ENCODE data around the gene WDPCP. TPM values are rescaled to one million over a fixed set of nuclear protein-coding genes. Genes with fewer than 3 reads are reported as not detected.
A peak's percentile ranks its signal among the peaks of the same experiment; 100 is the strongest.
"Not testable (repeated sequence)": the region's sequence is repeated elsewhere in the genome, so short reads cannot be mapped to it uniquely, and the experiment has no call there.

The WDPCP gene
- total and polyA plus RNA-seq, 7 experiments from 2014 or later: 4.8 to 19.2 (median 15.6) TPM

GRCh38 chr2:63557819-63558218 lies 30.5 kb downstream of the WDPCP start:
- peak in 2 of 9 donors; percentile 6 to 20 for DNase-seq
- H3K27me3 Mint-ChIP-seq, ATAC-seq: not testable (repeated sequence)

GRCh38 chr2:63555931-63556330 lies 32.3 kb downstream of the WDPCP start:
- H3K27ac Mint-ChIP-seq: no peak overlapping the region
- Histone ChIP-seq H3K27ac (ENCODE audit: low read depth, low read length) (no peak overlapping the region), H3K27me3 (ENCODE audit: control insufficient read depth in 2 of 2, insufficient read depth in 2 of 2, low read length in 2 of 2) (no peaks in the 10 kb centered on the region), H3K9me3 (ENCODE audit: control insufficient read depth in 2 of 3, low read length in 3 of 3) (no peaks in the 10 kb centered on the region), H3K36me3 (ENCODE audit: control insufficient read depth in 2 of 3, insufficient read depth in 3 of 3, low read length in 3 of 3) (peaks cover 0 to 7% (median 0%) of the 10 kb centered on the region in 3 experiments), H3K4me3 (ENCODE audit: low read length) (no peak overlapping the region), H3K4me1 (ENCODE audit: control insufficient read depth in 2 of 2, insufficient read depth in 2 of 2, low read length in 2 of 2) (no peaks in the 10 kb centered on the region)
- peaks cover 11 to 50% (median 38%) of the 10 kb centered on the region in 11 donors for H3K9me3 Mint-ChIP-seq
- H3K4me1 Mint-ChIP-seq: peaks cover 6 to 21% (median 11%) of the 10 kb centered on the region in 7 donors
- H3K27me3 Mint-ChIP-seq: no peaks in the 10 kb centered on the region
- peaks cover 12 to 66% (median 48%) of the 10 kb centered on the region in 5 donors for H3K36me3 Mint-ChIP-seq
- intact Hi-C loops (cut with micrococcal nuclease): no loop called here
- no peak for DNase-seq
- POLR2A ChIA-PET: interaction anchor here (0.7 kb wide), 1 partner anchor 1440 kb away, joined by 3 read pairs; no protein-coding TSS in a partner anchor
- no peak overlapping the region for H3K4me3 Mint-ChIP-seq
- no peak for ATAC-seq
- CTCF ChIA-PET: no interaction called here

More at GRCh38 chr2:63557819-63558218, 30.5 kb downstream of the WDPCP start:
- H3K36me3 Mint-ChIP-seq: peaks cover 18 to 72% (median 57%) of the 10 kb centered on the region in 5 donors
- H3K9me3 ChIP-seq (ENCODE audit: control insufficient read depth in 2 of 3, low read length in 3 of 3); POLR2A ChIA-PET; H3K4me1 ChIP-seq (ENCODE audit: control insufficient read depth in 2 of 2, insufficient read depth in 2 of 2, low read length in 2 of 2); H3K4me3 ChIP-seq (ENCODE audit: low read length); H3K27ac ChIP-seq (ENCODE audit: low read depth, low read length); H3K36me3 ChIP-seq (ENCODE audit: control insufficient read depth in 2 of 3, insufficient read depth in 3 of 3, low read length in 3 of 3); H3K27me3 ChIP-seq (ENCODE audit: control insufficient read depth in 2 of 2, insufficient read depth in 2 of 2, low read length in 2 of 2); CTCF ChIA-PET; intact Hi-C loops (cut with micrococcal nuclease): not testable (repeated sequence)
- H3K27ac Mint-ChIP-seq: peak overlapping the region in 1 of 9 donors; percentile 4
- peaks cover 10 to 60% (median 46%) of the 10 kb centered on the region in 11 donors for H3K9me3 Mint-ChIP-seq
- peak overlapping the region in 5 of 10 donors; percentile 0 to 37 (median 8) for H3K4me3 Mint-ChIP-seq
- H3K4me1 Mint-ChIP-seq: peaks cover 4 to 21% (median 11%) of the 10 kb centered on the region in 7 donors

GRCh38 chr2:63555299-63555698 lies 33.0 kb downstream of the WDPCP start:
- no peak overlapping the region for H3K27ac ChIP-seq (ENCODE audit: low read depth, low read length)
- intact Hi-C loops (cut with micrococcal nuclease): no loop called here
- H3K27me3 ChIP-seq (ENCODE audit: control insufficient read depth in 2 of 2, insufficient read depth in 2 of 2, low read length in 2 of 2): no peaks in the 10 kb centered on the region
- Mint-ChIP-seq H3K27me3 (no peaks in the 10 kb centered on the region), H3K36me3 (peaks cover 9 to 61% (median 42%) of the 10 kb centered on the region in 5 donors), H3K9me3 (peaks cover 9 to 43% (median 33%) of the 10 kb centered on the region in 11 donors), H3K4me1 (peaks cover 6 to 21% (median 11%) of the 10 kb centered on the region in 7 donors), H3K27ac (no peak overlapping the region), H3K4me3 (no peak overlapping the region)
- H3K4me1 ChIP-seq (ENCODE audit: control insufficient read depth in 2 of 2, insufficient read depth in 2 of 2, low read length in 2 of 2): no peaks in the 10 kb centered on the region
- POLR2A ChIA-PET: interaction anchor here (0.7 kb wide), 1 partner anchor 1441 kb away, joined by 3 read pairs; no protein-coding TSS in a partner anchor
- ATAC-seq: no peak
- peaks cover 0 to 7% (median 0%) of the 10 kb centered on the region in 3 experiments for H3K36me3 ChIP-seq (ENCODE audit: control insufficient read depth in 2 of 3, insufficient read depth in 3 of 3, low read length in 3 of 3)
- no peak overlapping the region for H3K4me3 ChIP-seq (ENCODE audit: low read length)
- CTCF ChIA-PET: no interaction called here
- H3K9me3 ChIP-seq (ENCODE audit: control insufficient read depth in 2 of 3, low read length in 3 of 3): no peaks in the 10 kb centered on the region
- no peak for DNase-seq

GRCh38 chr2:63553049-63553448 lies 35.2 kb downstream of the WDPCP start:
- Mint-ChIP-seq H3K4me3 (no peak overlapping the region), H3K27me3 (no peaks in the 10 kb centered on the region), H3K27ac (no peak overlapping the region), H3K9me3 (peaks cover 8 to 30% (median 20%) of the 10 kb centered on the region in 11 donors), H3K4me1 (peaks cover 6 to 18% (median 12%) of the 10 kb centered on the region in 7 donors), H3K36me3 (peaks cover 5 to 53% (median 38%) of the 10 kb centered on the region in 5 donors)
- intact Hi-C loops (cut with micrococcal nuclease): no loop called here
- Histone ChIP-seq H3K4me3 (ENCODE audit: low read length) (no peak overlapping the region), H3K4me1 (ENCODE audit: control insufficient read depth in 2 of 2, insufficient read depth in 2 of 2, low read length in 2 of 2) (no peaks in the 10 kb centered on the region), H3K27me3 (ENCODE audit: control insufficient read depth in 2 of 2, insufficient read depth in 2 of 2, low read length in 2 of 2) (no peaks in the 10 kb centered on the region), H3K27ac (ENCODE audit: low read depth, low read length) (no peak overlapping the region), H3K36me3 (ENCODE audit: control insufficient read depth in 2 of 3, insufficient read depth in 3 of 3, low read length in 3 of 3) (peaks cover 0 to 7% (median 0%) of the 10 kb centered on the region in 3 experiments), H3K9me3 (ENCODE audit: control insufficient read depth in 2 of 3, low read length in 3 of 3) (no peaks in the 10 kb centered on the region)
- ATAC-seq: no peak
- no peak for DNase-seq
- ChIA-PET CTCF (no interaction called here), POLR2A (no interaction called here)

GRCh38 chr2:63545023-63545422 lies 43.3 kb downstream of the WDPCP start:
- DNase-seq: no peak
- H3K4me3 Mint-ChIP-seq: no peak overlapping the region
- Histone ChIP-seq H3K27ac (ENCODE audit: low read depth, low read length) (no peak overlapping the region), H3K36me3 (ENCODE audit: control insufficient read depth in 2 of 3, insufficient read depth in 3 of 3, low read length in 3 of 3) (no peaks in the 10 kb centered on the region), H3K27me3 (ENCODE audit: control insufficient read depth in 2 of 2, insufficient read depth in 2 of 2, low read length in 2 of 2) (no peaks in the 10 kb centered on the region), H3K9me3 (ENCODE audit: control insufficient read depth in 2 of 3, low read length in 3 of 3) (no peaks in the 10 kb centered on the region), H3K4me1 (ENCODE audit: control insufficient read depth in 2 of 2, insufficient read depth in 2 of 2, low read length in 2 of 2) (no peaks in the 10 kb centered on the region), H3K4me3 (ENCODE audit: low read length) (no peak overlapping the region)
- ChIA-PET CTCF (no interaction called here), POLR2A (no interaction called here)
- H3K27me3 Mint-ChIP-seq: no peaks in the 10 kb centered on the region
- peaks cover 0 to 17% (median 10%) of the 10 kb centered on the region in 5 donors for H3K36me3 Mint-ChIP-seq
- intact Hi-C loops (cut with micrococcal nuclease): loop anchor here in 1 of 2 donors (2.0 kb wide), 1 partner anchor 758 kb away; no protein-coding TSS in a partner anchor
- H3K27ac Mint-ChIP-seq: no peak overlapping the region
- H3K9me3 Mint-ChIP-seq: peaks cover 0 to 16% (median 2%) of the 10 kb centered on the region in 11 donors
- peaks cover 0 to 5% (median 0%) of the 10 kb centered on the region in 7 donors for H3K4me1 Mint-ChIP-seq
- ATAC-seq: no peak

GRCh38 chr2:63544017-63544627 lies 44.2 kb downstream of the WDPCP start:
- H3K4me3 ChIP-seq (ENCODE audit: low read length): no peak overlapping the region
- H3K27ac Mint-ChIP-seq: peak overlapping the region in 1 of 9 donors; percentile 21
- H3K36me3 ChIP-seq (ENCODE audit: control insufficient read depth in 2 of 3, insufficient read depth in 3 of 3, low read length in 3 of 3): no peaks in the 10 kb centered on the region
- H3K27me3 ChIP-seq (ENCODE audit: control insufficient read depth in 2 of 2, insufficient read depth in 2 of 2, low read length in 2 of 2): no peaks in the 10 kb centered on the region
- intact Hi-C loops (cut with micrococcal nuclease): loop anchor here (1.0 to 2.0 kb wide), 2 partner anchors 757 to 1087 kb away; no protein-coding TSS in a partner anchor
- CTCF ChIA-PET: interaction anchor here (0.9 kb wide), 1 partner anchor 1087 kb away, joined by 3 read pairs; no protein-coding TSS in a partner anchor
- no peak overlapping the region for H3K4me3 Mint-ChIP-seq
- H3K36me3 Mint-ChIP-seq: peaks cover 0 to 13% (median 8%) of the 10 kb centered on the region in 5 donors
- no peak overlapping the region for H3K27ac ChIP-seq (ENCODE audit: low read depth, low read length)
- no peaks in the 10 kb centered on the region for H3K4me1 ChIP-seq (ENCODE audit: control insufficient read depth in 2 of 2, insufficient read depth in 2 of 2, low read length in 2 of 2)
- H3K9me3 ChIP-seq (ENCODE audit: control insufficient read depth in 2 of 3, low read length in 3 of 3): no peaks in the 10 kb centered on the region
- H3K9me3 Mint-ChIP-seq: peaks cover 0 to 16% (median 2%) of the 10 kb centered on the region in 11 donors
- H3K27me3 Mint-ChIP-seq: no peaks in the 10 kb centered on the region
- POLR2A ChIA-PET: no interaction called here
- peaks cover 0 to 4% (median 0%) of the 10 kb centered on the region in 7 donors for H3K4me1 Mint-ChIP-seq
- DNase-seq: peak in 1 of 9 donors; percentile 7
- no peak for ATAC-seq
